K562 (cell line): ENCODE data around the gene NRF1. TPM values are rescaled to one million over a fixed set of nuclear protein-coding genes. Genes with fewer than 3 reads are reported as not detected.

Experiments
- ATAC-seq: fragments of 200-7000 bp; cut with Tn5 transposase; 3 replicates; pipeline ENCODE4 v1.9.1; 2020; ENCODE audit warnings: moderate library complexity
- Bru-seq: library from RNA; stranded (reverse); fragments of 400-500 nt; gene quantifications from one replicate; lab custom pipeline; 2021; lab: Mats Ljungman, UMichigan
- BruChase-seq, 2 experiments: library from RNA; stranded (reverse); fragments of 400-500 nt; gene quantifications; one replicate each; lab custom pipeline; 2021; lab: Mats Ljungman, UMichigan
- BruUV-seq: library from RNA; stranded (reverse); fragments of 400-500 nt; replicated peaks from 2 replicates; lab custom pipeline; 2021; lab: Mats Ljungman, UMichigan
- CTCF ChIA-PET: fragments of 300-600 bp; formaldehyde crosslinking; extraction: SDS; loops from one replicate; lab custom pipeline; 2021; ENCODE audit warnings: low intra/inter-chr PET ratio; lab: Yijun Ruan, JAX
- POLR2A ChIA-PET: fragments of 300-600, 350-650 bp; sonication (Branson Sonifier 250); formaldehyde crosslinking; extraction: SDS; loops from one replicate; lab custom pipeline; 2021; ENCODE audit warnings: antibody characterized with exemption, inconsistent platforms; lab: Yijun Ruan, JAX
- DNase-seq, 4 experiments: peaks; one replicate each; pipeline versions ENCODE4 v3.0.0 to v3.0.0-alpha.2; 2011 to 2018; ENCODE audit warnings: low spot score in 3 of 4, mixed read lengths in 3 of 4; ENCODE audit errors: extremely low read depth in 1 of 4
- FAIRE-seq: peaks from 2 replicates; lab custom pipeline; 2011; peaks lifted over from hg19 to GRCh38; lab: Jason Lieb, UNC
- H2AFZ ChIP-seq: 2 replicates; pipeline ENCODE4 v1.6.0; 2011; ENCODE audit warnings: low read depth, low read length, control low read depth, inconsistent platforms
- H3K27ac ChIP-seq: fragments of 200-600 bp; 3 replicates; pipeline ENCODE4 v1.8.0; 2011; ENCODE audit warnings: low read depth, mild to moderate bottlenecking, control low read depth, inconsistent platforms, low read length, moderate library complexity, mixed read lengths; ENCODE audit errors: extremely low read depth
- H3K27me3 ChIP-seq, 2 experiments: fragments of 300-600 bp in 1 of 2; 2 replicates in 1 of 2; 3 replicates in 1 of 2; pipeline versions ENCODE4 v1.6.0 to v1.8.0; 2011; ENCODE audit warnings: inconsistent platforms in 2 of 2, low read length in 2 of 2, mild to moderate bottlenecking in 1 of 2, mixed read lengths in 1 of 2, moderate library complexity in 1 of 2; ENCODE audit not compliant: control insufficient read depth in 2 of 2, insufficient read depth in 2 of 2
- H3K36me3 ChIP-seq: fragments of 300-600 bp; 3 replicates; pipeline ENCODE4 v1.8.0; 2011; ENCODE audit warnings: mild to moderate bottlenecking, low read length, inconsistent platforms; ENCODE audit not compliant: control insufficient read depth, insufficient read depth
- H3K4me1 ChIP-seq, 2 experiments: fragments of 200-600 bp in 1 of 2; replicated peaks in 1 of 2; 2 replicates in 1 of 2; 3 replicates in 1 of 2; pipeline versions ENCODE4 v1.5.1 to v1.8.0; 2011; ENCODE audit warnings: inconsistent platforms in 2 of 2, low read length in 2 of 2, mild to moderate bottlenecking in 1 of 2, mixed read lengths in 1 of 2, moderate library complexity in 1 of 2; ENCODE audit not compliant: control insufficient read depth in 2 of 2, insufficient read depth in 2 of 2
- H3K4me2 ChIP-seq: 2 replicates; pipeline ENCODE4 v1.6.1; 2011; ENCODE audit warnings: low read length, control low read depth, inconsistent platforms, mixed read lengths; ENCODE audit not compliant: insufficient read depth
- H3K4me3 ChIP-seq: fragments of 200-600 bp; sonication (generic), shearing (Covaris generic); 2 replicates; pipeline ENCODE4 v1.5.1; 2016; ENCODE audit warnings: control low read depth, inconsistent platforms
- H3K79me2 ChIP-seq: fragments of 200-600 bp; 3 replicates; pipeline ENCODE4 v1.8.0; 2011; ENCODE audit warnings: low read length, inconsistent platforms; ENCODE audit not compliant: control insufficient read depth, insufficient read depth
- H3K9ac ChIP-seq, 2 experiments: 2 replicates each; pipeline versions ENCODE4 v1.6.0 to v1.6.1; 2011; ENCODE audit warnings: low read depth in 2 of 2, low read length in 2 of 2, control low read depth in 1 of 2, inconsistent platforms in 1 of 2, mild to moderate bottlenecking in 1 of 2, mixed read lengths in 1 of 2; ENCODE audit not compliant: insufficient read depth in 1 of 2
- H3K9me1 ChIP-seq: one replicate; pipeline ENCODE4 v1.6.0; 2011; ENCODE audit warnings: inconsistent platforms, mild to moderate bottlenecking, low read length, moderate library complexity; ENCODE audit not compliant: control insufficient read depth, insufficient read depth
- H3K9me3 ChIP-seq: replicated peaks from 2 replicates; pipeline ENCODE4 v1.5.1; 2011; ENCODE audit warnings: low read depth, low read length, inconsistent platforms; ENCODE audit not compliant: control insufficient read depth, insufficient read depth
- H4K20me1 ChIP-seq: replicated peaks from 2 replicates; pipeline ENCODE4 v1.6.1; 2011; ENCODE audit warnings: low read length, inconsistent platforms, mixed read lengths; ENCODE audit not compliant: control insufficient read depth, insufficient read depth
- ESRRA ChIP-seq: fragments of 450-650 bp; IDR thresholded peaks from 2 replicates; pipeline ENCODE4 v1.6.1; 2014; ENCODE audit warnings: low read depth, mild to moderate bottlenecking, moderate library complexity, borderline replicate concordance
- HSF4 ChIP-seq: fragments of 250-450 bp; sonication (Bioruptor Pico); IDR thresholded peaks from 2 replicates; pipeline ENCODE4 v2.1.2; 2022; ENCODE audit warnings: mild to moderate bottlenecking, moderate library complexity, borderline replicate concordance
- THRAP3 ChIP-seq: fragments of 450-650 bp; IDR thresholded peaks from 2 replicates; pipeline ENCODE4 v1.6.1; 2016; ENCODE audit warnings: mild to moderate bottlenecking, inconsistent platforms, borderline replicate concordance
- TRIM28 ChIP-seq: fragments of 450-650 bp; IDR thresholded peaks from 2 replicates; pipeline ENCODE4 v1.6.1; 2017
- WGBS: fragments of 100-300 bp; shearing (Covaris generic); methylation state at CpG from one replicate; pipeline ENCODE4 v1.1.6; 2016; ENCODE audit warnings: low coverage, mixed read lengths; ENCODE audit not compliant: insufficient coverage; ENCODE audit errors: missing lambda C conversion rate; 5-methylcytosine and 5-hydroxymethylcytosine counted together
- in situ Hi-C: fragments of 300-500 bp; cut with MboI; formaldehyde crosslinking; loops from 4 replicates; pipeline ENCODE4 v1.15.0; 2018; ENCODE audit warnings: inconsistent platforms, mixed read lengths
- intact Hi-C: fragments of 100-400 bp; cut with micrococcal nuclease; formaldehyde crosslinking; loops from 2 replicates; pipeline ENCODE4 v1.14.2; 2022
- long read RNA-seq, 3 experiments: library from polyadenylated mRNA in 2 of 3; library from RNA in 1 of 3; unstranded in 2 of 3; stranded (forward) in 1 of 3; transcript quantifications; one replicate each; pipeline ENCODE4 v2.0.0, GENCODE V29; 2019 to 2022
- polyA minus RNA-seq, 3 experiments: library from RNA; depleted of rRNA, polyadenylated mRNA; stranded (reverse); fragments of >200 nt; gene quantifications; 2 replicates each; pipeline ENCODE4 v1.2.3, GENCODE V29; 2011
- polyA plus RNA-seq, 8 experiments: library from polyadenylated mRNA; depleted of rRNA in 4 of 8; stranded (reverse) in 5 of 8; unstranded in 3 of 8; fragments of >200 nt; fragmentation: Nextera tagmentation in 2 of 8; fragmentation: Illumina TruSeq in 1 of 8; extraction: Ambion mirVana in 2 of 8; extraction: Trizol in 1 of 8; gene quantifications; 2 replicates each; pipeline versions ENCODE4 v1.2.1 to v1.2.3, GENCODE V29; 2011 to 2014; ENCODE audit warnings: inconsistent platforms in 1 of 8, missing spikeins in 1 of 8
- total RNA-seq, 7 experiments: library from RNA; depleted of rRNA in 6 of 7; stranded (reverse); fragments of >200 nt in 6 of 7; fragmentation: Illumina TruSeq in 2 of 7; extraction: Trizol in 2 of 7; gene quantifications; 2 replicates each; pipeline versions ENCODE4 v1.2.1 to v1.2.3, GENCODE V29; 2011 to 2021; ENCODE audit warnings: low replicate concordance in 1 of 7
- TF ChIP-seq, protein P1 (sequence below): IDR thresholded peaks from 2 replicates; pipeline ENCODE4 v1.6.1; 2014; ENCODE audit warnings: antibody characterized with exemption
- TF ChIP-seq, protein P2 (sequence below): fragments of 250-450 bp; sonication (Bioruptor Pico); IDR thresholded peaks from 2 replicates; pipeline ENCODE4 v1.8.0; 2022; ENCODE audit warnings: moderate library complexity, mild to moderate bottlenecking, inconsistent platforms
- TF ChIP-seq, protein P3 (sequence below): fragments of 450-650 bp; IDR thresholded peaks from 2 replicates; pipeline ENCODE4 v1.6.1; 2016; ENCODE audit warnings: missing biosample characterization, missing genetic modification characterization
- TF ChIP-seq, protein P4 (sequence below): fragments of 250-450 bp; sonication (Bioruptor Pico); IDR thresholded peaks from 2 replicates; pipeline ENCODE4 v1.5.0; 2020; ENCODE audit warnings: mild to moderate bottlenecking

The NRF1 gene
- 82.6 and 84.4 TPM in 2 replicates for total RNA-seq (2011; cell fraction: chromatin; rRNA removed; ENCODE audit: low replicate concordance)
- 37.0 and 42.8 TPM in 2 replicates for total RNA-seq (2011; cell fraction: nucleolus; rRNA removed)
- 60.8 and 84.7 TPM in 2 replicates for total RNA-seq (2011; cell fraction: nucleoplasm; rRNA removed)
- total RNA-seq (2014; rRNA removed) (16.2 and 17.5 TPM in 2 replicates), total RNA-seq (2014; rRNA removed; fragmentation: Illumina TruSeq; extraction: Trizol) (17.8 and 18.5 TPM in 2 replicates), total RNA-seq (2015; rRNA removed; fragmentation: Illumina TruSeq; extraction: Trizol) (17.6 and 20.3 TPM in 2 replicates), total RNA-seq (2021) (20.9 and 22.6 TPM in 2 replicates), polyA plus RNA-seq (2011; rRNA removed) (28.8 and 29.4 TPM in 2 replicates), polyA plus RNA-seq (2014; fragmentation: Illumina TruSeq; extraction: Trizol) (19.9 and 24.3 TPM in 2 replicates), polyA plus RNA-seq (2014; fragmentation: Nextera tagmentation; extraction: Ambion mirVana) (1 to 10 TPM; 8.6 to 8.9 TPM), polyA plus RNA-seq (2014; rRNA removed) (20.8 and 25.0 TPM in 2 replicates), polyA minus RNA-seq (2011; rRNA and poly(A)+ RNA removed) (44.2 and 48.6 TPM in 2 replicates), Bru-seq, nascent RNA (percentile 78 among the genes with signal in this experiment), BruChase-seq, experiment 1, labeled RNA remaining after a 2-hour chase (percentile 80 among the genes with signal in this experiment), BruChase-seq, experiment 2, labeled RNA remaining after a 6-hour chase (percentile 75 among the genes with signal in this experiment)
- polyA plus RNA-seq (2011; cell fraction: cytosol; rRNA removed) = 20.4 and 25.5 TPM in 2 replicates
- polyA plus RNA-seq (2011; cell fraction: nucleus; rRNA removed) = 31.6 and 40.0 TPM in 2 replicates
- polyA plus RNA-seq (2012) = 13.5 and 18.1 TPM in 2 replicates
- polyA minus RNA-seq (2011; cell fraction: cytosol; rRNA and poly(A)+ RNA removed) = 16.7 and 17.8 TPM in 2 replicates
- polyA minus RNA-seq (2011; cell fraction: nucleus; rRNA and poly(A)+ RNA removed) = 24.8 and 35.5 TPM in 2 replicates
- long read RNA-seq, experiment 1, transcript NRF1-205 (11 exons, 3,528 nt) = minor isoform, 16 of 113 reads
- long read RNA-seq, experiment 1, transcript NRF1-201 (11 exons, 2,424 nt) = major isoform, 28 of 113 reads
- long read RNA-seq, experiment 1, partial matches to known transcripts = 14 of 113 reads
- long read RNA-seq, experiment 1, other reads (novel, unspliced or antisense) = 53 of 113 reads
- long read RNA-seq, experiment 2, partial matches to known transcripts = 7 of 24 reads
- long read RNA-seq, experiment 2, other reads (novel, unspliced or antisense) = 10 of 24 reads
- long read RNA-seq, experiment 3, transcript NRF1-201 (11 exons, 2,424 nt) = major isoform, 6 of 17 reads
- long read RNA-seq, experiment 3, partial matches to known transcripts = 1 of 17 reads
- long read RNA-seq, experiment 3, other reads (novel, unspliced or antisense) = 7 of 17 reads

DNA sequence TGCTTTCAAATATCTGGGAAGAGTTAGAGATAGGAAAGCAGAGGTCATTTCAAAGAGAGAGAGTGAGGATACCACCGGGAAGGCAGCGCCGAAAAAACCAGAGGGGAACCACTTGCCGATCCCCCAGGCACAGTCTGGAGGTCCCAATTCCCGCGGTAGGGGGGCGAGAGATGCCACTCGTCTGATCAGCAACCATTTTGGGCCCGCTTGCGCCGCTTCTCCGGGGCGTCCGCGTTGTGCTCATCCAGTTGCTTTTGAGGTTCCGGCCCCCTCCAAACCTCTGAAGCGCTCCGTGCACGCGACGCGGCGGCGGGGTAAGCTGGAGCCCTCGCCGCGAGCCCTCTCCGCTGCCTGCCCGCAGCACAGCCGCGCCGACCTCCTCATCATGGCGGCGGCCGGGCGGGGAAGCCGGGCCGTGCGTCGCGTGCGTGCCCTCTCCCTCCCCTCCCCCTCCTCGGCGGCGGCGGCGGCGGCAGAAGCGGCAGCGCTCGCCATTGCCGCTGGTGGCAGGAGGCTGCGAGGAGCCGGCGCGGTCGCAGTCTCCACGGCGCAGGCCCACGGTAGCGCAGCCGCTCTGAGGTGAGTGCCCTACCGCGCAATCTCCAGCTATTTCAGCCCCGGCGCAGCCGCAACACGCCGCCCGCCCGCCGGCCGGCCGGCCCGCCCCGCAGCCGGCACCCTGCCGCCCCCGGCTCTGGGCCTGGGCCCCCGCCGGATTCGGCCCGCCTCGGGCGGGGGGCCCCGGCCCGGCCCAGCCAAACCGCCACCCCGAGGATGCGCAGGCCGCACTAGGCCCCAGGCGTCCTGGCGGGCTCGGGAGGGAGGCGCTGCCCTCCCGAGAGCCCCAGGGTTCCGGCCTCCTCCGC, at the start of gene NRF1:
Gene NRF1, plus strand, starts transcription at position 475 of the 866 bp plus-strand sequence. CDS start 45,632 bp downstream, outside the sequence.
- 1% methylated on average over 80 of the region's 98 CpGs for WGBS
- Histone ChIP-seq H3K36me3 (peaks cover 33% of the 10 kb centered on the region), H3K4me1 (peaks cover 18 to 33% of the 10 kb centered on the region in 2 experiments), H3K4me3 (peak within 1 kb of the TSS; percentile 78), H3K79me2 (peaks cover 69% of the 10 kb centered on the region), H2AFZ (peak within 1 kb of the TSS; percentile 99), H3K4me2 (peak within 1 kb of the TSS; percentile 94), H4K20me1 (peaks cover 15% of the 10 kb centered on the region; the same call in 1 of the 2 replicates), H3K9me3 (no peaks in the 10 kb centered on the region), H3K9me1 (no peaks in the 10 kb centered on the region), H3K9ac (peak within 1 kb of the TSS; percentile 96 to 100), H3K27ac (peak within 1 kb of the TSS; percentile 93), H3K27me3 (no peaks in the 10 kb centered on the region)
- POLR2A ChIA-PET = interaction anchor here (0.6 to 3.9 kb wide), 18 partner anchors 10 to 387 kb away, joined by 3 to 34 read pairs (median 3); partner anchors contain the start of gene AHCYL2
- no peak for FAIRE-seq
- TSS peak; percentile 57 for BruUV-seq
- ATAC-seq = peak; percentile 92
- DNase-seq = peak; percentile 93 to 97 (median 94)
- in situ Hi-C loops (no loop called here), intact Hi-C loops (loop anchor here (1.0 to 5.0 kb wide), 3 partner anchors 24 to 119 kb away; no protein-coding TSS in a partner anchor)
- CTCF ChIA-PET = interaction anchor here (0.7 to 1.6 kb wide), 3 partner anchors 26 to 219 kb away, joined by 3 to 6 read pairs (median 4); no protein-coding TSS in a partner anchor
- TF ChIP-seq, protein P1, sequence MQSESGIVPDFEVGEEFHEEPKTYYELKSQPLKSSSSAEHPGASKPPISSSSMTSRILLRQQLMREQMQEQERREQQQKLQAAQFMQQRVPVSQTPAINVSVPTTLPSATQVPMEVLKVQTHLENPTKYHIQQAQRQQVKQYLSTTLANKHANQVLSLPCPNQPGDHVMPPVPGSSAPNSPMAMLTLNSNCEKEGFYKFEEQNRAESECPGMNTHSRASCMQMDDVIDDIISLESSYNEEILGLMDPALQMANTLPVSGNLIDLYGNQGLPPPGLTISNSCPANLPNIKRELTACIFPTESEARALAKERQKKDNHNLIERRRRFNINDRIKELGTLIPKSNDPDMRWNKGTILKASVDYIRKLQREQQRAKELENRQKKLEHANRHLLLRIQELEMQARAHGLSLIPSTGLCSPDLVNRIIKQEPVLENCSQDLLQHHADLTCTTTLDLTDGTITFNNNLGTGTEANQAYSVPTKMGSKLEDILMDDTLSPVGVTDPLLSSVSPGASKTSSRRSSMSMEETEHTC = peak; percentile 64; the same call in 1 of the 2 replicates
- TF ChIP-seq TRIM28 (no peak; the same call in 1 of the 2 replicates), THRAP3 (no peak), HSF4 (CRISPR knock-in tag) (no peak), ESRRA (peak; percentile 90)
- TF ChIP-seq, protein P2, sequence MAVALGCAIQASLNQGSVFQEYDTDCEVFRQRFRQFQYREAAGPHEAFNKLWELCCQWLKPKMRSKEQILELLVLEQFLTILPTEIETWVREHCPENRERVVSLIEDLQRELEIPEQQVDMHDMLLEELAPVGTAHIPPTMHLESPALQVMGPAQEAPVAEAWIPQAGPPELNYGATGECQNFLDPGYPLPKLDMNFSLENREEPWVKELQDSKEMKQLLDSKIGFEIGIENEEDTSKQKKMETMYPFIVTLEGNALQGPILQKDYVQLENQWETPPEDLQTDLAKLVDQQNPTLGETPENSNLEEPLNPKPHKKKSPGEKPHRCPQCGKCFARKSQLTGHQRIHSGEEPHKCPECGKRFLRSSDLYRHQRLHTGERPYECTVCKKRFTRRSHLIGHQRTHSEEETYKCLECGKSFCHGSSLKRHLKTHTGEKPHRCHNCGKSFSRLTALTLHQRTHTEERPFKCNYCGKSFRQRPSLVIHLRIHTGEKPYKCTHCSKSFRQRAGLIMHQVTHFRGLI (CRISPR knock-in tag) = no peak
- TF ChIP-seq, protein P3, sequence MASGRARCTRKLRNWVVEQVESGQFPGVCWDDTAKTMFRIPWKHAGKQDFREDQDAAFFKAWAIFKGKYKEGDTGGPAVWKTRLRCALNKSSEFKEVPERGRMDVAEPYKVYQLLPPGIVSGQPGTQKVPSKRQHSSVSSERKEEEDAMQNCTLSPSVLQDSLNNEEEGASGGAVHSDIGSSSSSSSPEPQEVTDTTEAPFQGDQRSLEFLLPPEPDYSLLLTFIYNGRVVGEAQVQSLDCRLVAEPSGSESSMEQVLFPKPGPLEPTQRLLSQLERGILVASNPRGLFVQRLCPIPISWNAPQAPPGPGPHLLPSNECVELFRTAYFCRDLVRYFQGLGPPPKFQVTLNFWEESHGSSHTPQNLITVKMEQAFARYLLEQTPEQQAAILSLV (tag) = no peak
- TF ChIP-seq, protein P4, sequence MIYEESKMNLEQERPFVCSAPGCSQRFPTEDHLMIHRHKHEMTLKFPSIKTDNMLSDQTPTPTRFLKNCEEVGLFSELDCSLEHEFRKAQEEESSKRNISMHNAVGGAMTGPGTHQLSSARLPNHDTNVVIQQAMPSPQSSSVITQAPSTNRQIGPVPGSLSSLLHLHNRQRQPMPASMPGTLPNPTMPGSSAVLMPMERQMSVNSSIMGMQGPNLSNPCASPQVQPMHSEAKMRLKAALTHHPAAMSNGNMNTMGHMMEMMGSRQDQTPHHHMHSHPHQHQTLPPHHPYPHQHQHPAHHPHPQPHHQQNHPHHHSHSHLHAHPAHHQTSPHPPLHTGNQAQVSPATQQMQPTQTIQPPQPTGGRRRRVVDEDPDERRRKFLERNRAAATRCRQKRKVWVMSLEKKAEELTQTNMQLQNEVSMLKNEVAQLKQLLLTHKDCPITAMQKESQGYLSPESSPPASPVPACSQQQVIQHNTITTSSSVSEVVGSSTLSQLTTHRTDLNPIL = no peak
